Calu3 (cell line): Measurements from ENCODE around the gene RERE. TPM values are rescaled to one million over a fixed set of nuclear protein-coding genes. Genes with fewer than 3 reads are reported as not detected.

Experiments used
- BruUV-seq: library from RNA; stranded (reverse); fragments of 400-500 nt; replicated peaks from 2 replicates; lab custom pipeline; 2021; lab: Mats Ljungman, UMichigan
- CTCF ChIA-PET: fragments of 300-600 bp; sonication (Branson Sonifier 250); formaldehyde crosslinking; loops from one replicate; lab custom pipeline; 2022; ENCODE audit warnings: antibody characterized with exemption; lab: Charles Lee
- DNase-seq: peaks from one replicate; pipeline ENCODE4 v3.0.0; 2022
- H3K27ac Mint-ChIP-seq: one replicate; pipeline ENCODE4 v1.8.0; 2022; ENCODE audit warnings: mixed read lengths; ENCODE audit not compliant: unreplicated experiment
- H3K27me3 Mint-ChIP-seq: one replicate; pipeline ENCODE4 v1.8.0; 2022; ENCODE audit warnings: mixed read lengths; ENCODE audit not compliant: unreplicated experiment
- H3K36me3 Mint-ChIP-seq: one replicate; pipeline ENCODE4 v1.8.0; 2022; ENCODE audit warnings: mild to moderate bottlenecking, moderate library complexity, mixed read lengths; ENCODE audit not compliant: insufficient read depth, unreplicated experiment
- H3K4me1 Mint-ChIP-seq: one replicate; pipeline ENCODE4 v1.8.0; 2022; ENCODE audit warnings: mild to moderate bottlenecking, low read depth, mixed read lengths; ENCODE audit not compliant: unreplicated experiment
- H3K4me3 Mint-ChIP-seq: one replicate; pipeline ENCODE4 v1.8.0; 2022; ENCODE audit warnings: mild to moderate bottlenecking, low read depth, moderate library complexity, mixed read lengths; ENCODE audit not compliant: unreplicated experiment
- H3K9me3 Mint-ChIP-seq: one replicate; pipeline ENCODE4 v1.8.0; 2022; ENCODE audit warnings: low read depth, mixed read lengths; ENCODE audit not compliant: unreplicated experiment
- intact Hi-C: fragments of 100-400 bp; cut with micrococcal nuclease; formaldehyde crosslinking; loops from one replicate; pipeline ENCODE4 v1.10.0; 2022; ENCODE audit not compliant: unreplicated experiment
- total RNA-seq: library from RNA; stranded (reverse); gene quantifications from 2 replicates; pipeline ENCODE4 v1.2.3, GENCODE V29; 2022
- TF ChIP-seq, protein P1 (sequence below): fragments of 200-600 bp; IDR thresholded peaks from one replicate; pipeline ENCODE4 v1.8.0; 2022; ENCODE audit warnings: antibody characterized with exemption; ENCODE audit not compliant: unreplicated experiment

Gene RERE
- total RNA-seq, 1 experiment from 2014 or later, result 45.9 TPM

DNA sequence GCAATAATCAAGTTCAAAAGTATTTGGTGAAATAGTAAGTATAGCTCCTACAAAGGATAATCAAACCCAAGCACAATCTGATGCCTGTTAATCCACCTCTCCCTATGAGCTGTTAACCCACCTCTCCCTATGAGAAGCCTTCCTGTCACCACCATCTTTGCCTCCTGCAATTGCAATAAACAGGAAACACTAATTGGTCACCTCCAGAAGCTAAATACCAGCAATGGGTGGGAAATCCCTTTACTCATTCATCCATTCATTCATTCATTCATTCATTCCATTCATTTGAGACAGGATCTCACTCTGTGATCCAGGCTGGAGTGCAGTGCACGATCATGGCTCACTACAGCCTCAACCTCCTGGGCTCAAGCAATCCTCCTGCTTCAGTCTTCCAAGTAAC, 132.8 kb downstream of the RERE start:
- H3K27ac Mint-ChIP-seq, result no peak overlapping the region
- TF ChIP-seq, protein P1, sequence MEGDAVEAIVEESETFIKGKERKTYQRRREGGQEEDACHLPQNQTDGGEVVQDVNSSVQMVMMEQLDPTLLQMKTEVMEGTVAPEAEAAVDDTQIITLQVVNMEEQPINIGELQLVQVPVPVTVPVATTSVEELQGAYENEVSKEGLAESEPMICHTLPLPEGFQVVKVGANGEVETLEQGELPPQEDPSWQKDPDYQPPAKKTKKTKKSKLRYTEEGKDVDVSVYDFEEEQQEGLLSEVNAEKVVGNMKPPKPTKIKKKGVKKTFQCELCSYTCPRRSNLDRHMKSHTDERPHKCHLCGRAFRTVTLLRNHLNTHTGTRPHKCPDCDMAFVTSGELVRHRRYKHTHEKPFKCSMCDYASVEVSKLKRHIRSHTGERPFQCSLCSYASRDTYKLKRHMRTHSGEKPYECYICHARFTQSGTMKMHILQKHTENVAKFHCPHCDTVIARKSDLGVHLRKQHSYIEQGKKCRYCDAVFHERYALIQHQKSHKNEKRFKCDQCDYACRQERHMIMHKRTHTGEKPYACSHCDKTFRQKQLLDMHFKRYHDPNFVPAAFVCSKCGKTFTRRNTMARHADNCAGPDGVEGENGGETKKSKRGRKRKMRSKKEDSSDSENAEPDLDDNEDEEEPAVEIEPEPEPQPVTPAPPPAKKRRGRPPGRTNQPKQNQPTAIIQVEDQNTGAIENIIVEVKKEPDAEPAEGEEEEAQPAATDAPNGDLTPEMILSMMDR, result no peak
- H3K4me1 Mint-ChIP-seq, result peaks cover 33% of the 10 kb centered on the region
- H3K27me3 Mint-ChIP-seq, result no peaks in the 10 kb centered on the region
- intact Hi-C loops, result no loop called here
- H3K36me3 Mint-ChIP-seq, result no peaks in the 10 kb centered on the region
- no peaks in the 10 kb centered on the region for H3K9me3 Mint-ChIP-seq
- no peak for DNase-seq
- H3K4me3 Mint-ChIP-seq, result no peak overlapping the region
- CTCF ChIA-PET, result no interaction called here
- BruUV-seq, result no TSS peak

DNA sequence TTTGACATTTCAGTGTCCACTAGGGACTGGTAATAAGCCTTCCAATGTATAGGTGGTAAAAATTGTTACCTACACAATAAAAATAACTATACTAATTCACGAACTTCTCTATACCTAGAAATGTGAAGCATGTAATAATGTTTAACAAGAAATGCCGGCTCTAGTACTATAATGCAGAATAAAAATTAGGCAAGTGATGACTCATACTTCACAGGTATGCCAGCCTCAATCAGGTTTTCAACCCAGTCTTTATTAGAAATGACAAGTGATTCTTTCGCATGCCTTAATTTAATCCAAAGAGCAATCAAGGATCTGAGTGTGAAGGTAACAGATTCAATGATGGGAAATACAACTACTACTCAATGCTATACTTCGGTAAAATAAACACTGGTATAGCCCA, 134.9 kb downstream of the RERE start:
- H3K9me3 Mint-ChIP-seq, result no peaks in the 10 kb centered on the region
- TF ChIP-seq, protein P1, result no peak
- no peak overlapping the region for H3K4me3 Mint-ChIP-seq
- CTCF ChIA-PET, result interaction anchor here (0.7 kb wide), 1 partner anchor 133 kb away, joined by 7 read pairs; no protein-coding TSS in a partner anchor
- intact Hi-C loops, result no loop called here
- no peak for DNase-seq
- peaks cover 33% of the 10 kb centered on the region for H3K4me1 Mint-ChIP-seq
- BruUV-seq, result no TSS peak
- H3K27ac Mint-ChIP-seq, result no peak overlapping the region
- H3K27me3 Mint-ChIP-seq, result no peaks in the 10 kb centered on the region
- no peaks in the 10 kb centered on the region for H3K36me3 Mint-ChIP-seq

GRCh38 chr1:8681911-8682310, 135.5 kb downstream of the RERE start:
- H3K4me3 Mint-ChIP-seq, result no peak overlapping the region
- CTCF ChIA-PET, result no interaction called here
- H3K27me3 Mint-ChIP-seq, result no peaks in the 10 kb centered on the region
- no peaks in the 10 kb centered on the region for H3K9me3 Mint-ChIP-seq
- H3K4me1 Mint-ChIP-seq, result peaks cover 27% of the 10 kb centered on the region
- TF ChIP-seq, protein P1, result no peak
- H3K36me3 Mint-ChIP-seq, result no peaks in the 10 kb centered on the region
- peak overlapping the region; percentile 27 for H3K27ac Mint-ChIP-seq
- DNase-seq, result no peak
- no TSS peak for BruUV-seq
- intact Hi-C loops, result no loop called here

- BruUV-seq, result no TSS peak
- CTCF ChIA-PET, result interaction anchor here (0.5 kb wide), 1 partner anchor 155 kb away, joined by 5 read pairs; no protein-coding TSS in a partner anchor
- no peak overlapping the region for H3K27ac Mint-ChIP-seq
- H3K9me3 Mint-ChIP-seq, result no peaks in the 10 kb centered on the region
- H3K4me1 Mint-ChIP-seq, result peaks cover 21% of the 10 kb centered on the region
- no peaks in the 10 kb centered on the region for H3K27me3 Mint-ChIP-seq
- no peak overlapping the region for H3K4me3 Mint-ChIP-seq
- H3K36me3 Mint-ChIP-seq, result no peaks in the 10 kb centered on the region
- no peak for DNase-seq
- TF ChIP-seq, protein P1, result no peak
- intact Hi-C loops, result no loop called here
Observed at GRCh38 chr1:8680664-8681650, 136.5 kb downstream of the RERE start.
